Stimulated activated CD4-positive, alpha-beta T cell treated with anti-CD3 and anti-CD28 coated beads, Interleukin-2, amount 100 ng/mL, for 24 hours (primary cell): ENCODE results near the gene RCOR3.
A peak's percentile ranks its signal among the peaks of the same experiment; 100 is the strongest.

Experiments used
- DNase-seq, 2 donors: peaks; one replicate each; pipeline ENCODE4 v3.0.0-alpha.2; 2020

Gene RCOR3

GRCh38 chr1:211326140-211326527 lies 67.0 kb downstream of the RCOR3 start:
- no peak for DNase-seq

GRCh38 chr1:211326528-211327345 lies 67.6 kb downstream of the RCOR3 start, which contains the start of gene TRAF5:
Gene TRAF5 (plus strand): TSS chr1:211326833. CDS start chr1:211353240, 26,407 bp downstream.
- peak; percentile 54 to 69 for DNase-seq

DNA sequence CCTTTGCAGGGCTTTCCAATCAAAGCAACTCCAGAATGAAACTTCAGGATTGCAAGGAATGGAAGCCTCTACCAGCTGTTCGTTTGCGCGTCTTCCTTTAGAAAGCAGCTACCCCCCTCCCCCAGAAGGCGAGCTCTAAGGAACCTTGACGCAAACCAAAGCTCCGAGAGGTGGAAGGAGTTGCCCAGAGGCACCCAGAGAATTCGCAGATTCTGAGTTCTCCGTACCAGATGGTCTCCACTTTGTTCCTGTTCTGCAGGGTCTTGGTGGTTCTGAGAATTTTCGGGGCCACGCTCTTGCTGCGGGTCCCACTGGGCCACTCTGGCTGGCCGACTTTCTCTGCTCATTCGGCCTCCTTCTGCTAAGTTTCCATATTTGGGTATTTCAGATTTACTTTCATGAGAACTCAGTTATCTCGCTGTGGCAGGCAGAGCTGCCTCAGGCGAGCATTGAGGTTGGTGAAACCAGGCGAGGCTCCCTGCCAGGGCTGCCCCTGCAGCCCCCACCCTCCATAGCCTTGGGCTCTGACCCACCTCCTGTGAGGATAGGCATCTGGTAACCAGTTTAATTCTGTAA lies 68.3 kb downstream of the RCOR3 start:
- DNase-seq = peak; percentile 41 to 45

DNA sequence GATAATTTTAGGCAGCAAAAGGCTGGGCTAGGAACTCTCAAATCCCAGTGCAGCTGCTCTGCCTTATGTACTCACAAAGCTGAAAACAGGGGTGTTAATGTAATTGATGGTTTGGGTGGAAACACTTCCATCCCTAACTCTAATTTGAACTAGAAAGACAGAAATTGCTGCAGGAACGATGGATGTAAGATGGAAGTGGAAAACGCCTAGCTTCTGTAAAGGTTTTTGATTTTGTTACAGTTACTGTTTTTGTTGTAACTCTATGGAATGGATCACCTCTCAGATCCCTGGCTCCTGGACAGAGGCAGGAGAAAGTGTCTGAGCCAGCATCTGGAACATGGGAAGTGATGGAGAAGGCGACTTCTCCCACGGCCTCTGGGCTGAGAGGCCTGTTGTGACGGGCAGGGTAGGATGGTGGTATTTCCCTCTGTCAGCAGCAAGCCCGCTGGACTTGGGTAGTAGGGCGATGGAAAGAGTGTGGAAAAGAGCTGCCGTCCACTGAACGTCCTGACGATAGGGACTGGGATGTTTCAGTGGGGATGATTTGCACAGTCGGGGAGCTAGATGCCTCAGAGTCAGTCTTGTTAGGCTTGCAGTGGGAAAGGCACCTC lies 69.0 kb downstream of the RCOR3 start:
- DNase-seq = no peak

- DNase-seq = no peak
Observed at GRCh38 chr1:211328866-211329475, 69.8 kb downstream of the RCOR3 start.

GRCh38 chr1:211329764-211330201 lies 70.6 kb downstream of the RCOR3 start:
- DNase-seq = no peak

DNA sequence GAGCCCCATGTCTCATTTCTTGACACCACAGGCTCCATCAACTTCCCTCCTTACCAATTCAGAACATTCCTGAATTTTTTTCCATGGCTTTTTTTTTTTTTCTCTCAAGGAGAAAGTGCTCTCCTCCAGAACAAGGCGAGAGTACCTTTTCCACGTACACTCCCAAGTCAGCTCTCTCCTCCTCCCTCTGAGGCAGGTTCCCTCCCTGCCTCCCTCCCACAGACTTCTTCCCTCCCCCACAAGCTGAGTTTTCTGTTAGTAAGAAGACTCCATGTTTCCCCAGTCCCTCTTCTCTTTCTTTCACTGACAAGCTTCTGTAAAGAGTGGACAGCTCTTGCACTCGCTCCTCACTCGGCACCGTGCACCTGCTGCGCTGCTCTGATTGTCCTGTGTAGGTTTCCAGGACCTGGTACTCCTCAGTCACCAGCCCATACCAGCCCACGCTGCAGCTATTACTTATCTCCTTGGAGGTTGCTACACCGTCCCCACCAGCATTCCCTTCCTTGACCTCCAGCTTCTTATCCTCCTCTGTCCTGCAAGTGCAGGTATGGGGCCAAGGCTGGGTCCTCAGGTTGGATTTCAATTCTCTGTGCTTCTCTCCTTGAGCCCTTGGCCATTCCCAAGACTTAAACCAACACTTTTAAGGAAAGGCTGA lies 71.2 kb downstream of the RCOR3 start:
- DNase-seq = no peak

DNA sequence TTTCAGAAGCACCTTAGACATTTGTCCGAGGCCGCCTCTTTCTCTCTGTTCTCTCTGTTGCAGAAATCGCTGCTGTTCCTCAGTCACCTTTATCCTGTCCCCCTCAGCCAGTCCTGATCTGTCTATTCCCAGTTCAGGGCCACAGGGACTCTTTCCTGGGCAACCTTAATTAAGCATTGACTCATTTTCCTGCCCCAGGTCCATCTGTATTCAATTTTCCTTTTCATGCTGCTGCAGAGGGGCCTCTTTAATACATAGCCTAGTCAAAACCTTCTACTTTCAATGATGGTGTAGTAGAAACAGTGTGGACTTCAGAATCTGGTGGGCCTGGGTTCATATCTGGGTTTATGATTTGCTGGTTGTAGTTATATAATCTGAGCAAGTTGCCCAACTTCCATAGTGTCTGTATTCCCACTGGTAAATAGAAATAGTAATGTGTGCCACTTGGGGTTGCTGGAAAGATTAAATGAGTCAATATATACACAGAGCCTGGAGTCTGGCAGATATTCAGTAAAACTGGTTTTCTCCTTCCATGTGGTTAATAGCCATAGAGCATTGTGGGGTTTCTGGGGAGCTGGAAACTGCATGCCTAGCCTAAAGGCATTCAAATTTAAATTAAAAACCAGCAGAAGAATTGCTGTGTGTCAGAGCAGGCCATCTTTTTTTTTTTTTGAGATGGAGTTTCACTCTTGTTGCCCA lies 72.0 kb downstream of the RCOR3 start:
- DNase-seq = peak in 1 of 2 donors; percentile 11

GRCh38 chr1:211332036-211332616 lies 73.0 kb downstream of the RCOR3 start:
- DNase-seq = peak in 1 of 2 donors; percentile 16

DNA sequence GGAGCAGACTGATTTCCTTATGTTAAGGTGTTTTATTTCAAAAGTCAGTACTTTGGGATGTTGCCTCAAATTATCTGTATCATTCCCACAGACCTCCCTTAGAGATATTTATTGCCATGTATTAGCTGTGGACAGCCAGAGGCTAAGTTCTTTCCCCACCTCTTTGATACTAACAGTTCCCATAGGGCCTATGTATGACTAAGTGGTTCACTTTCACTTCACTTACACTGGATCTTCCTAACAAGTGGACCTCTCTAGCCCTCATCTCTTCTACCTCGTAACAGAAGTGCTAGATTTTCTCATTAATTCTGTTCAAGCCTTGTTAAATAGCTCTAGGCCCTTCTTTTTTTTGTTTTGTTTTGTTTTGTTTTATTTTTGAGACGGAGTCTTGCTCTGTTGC lies 73.7 kb downstream of the RCOR3 start:
- DNase-seq = no peak

DNA sequence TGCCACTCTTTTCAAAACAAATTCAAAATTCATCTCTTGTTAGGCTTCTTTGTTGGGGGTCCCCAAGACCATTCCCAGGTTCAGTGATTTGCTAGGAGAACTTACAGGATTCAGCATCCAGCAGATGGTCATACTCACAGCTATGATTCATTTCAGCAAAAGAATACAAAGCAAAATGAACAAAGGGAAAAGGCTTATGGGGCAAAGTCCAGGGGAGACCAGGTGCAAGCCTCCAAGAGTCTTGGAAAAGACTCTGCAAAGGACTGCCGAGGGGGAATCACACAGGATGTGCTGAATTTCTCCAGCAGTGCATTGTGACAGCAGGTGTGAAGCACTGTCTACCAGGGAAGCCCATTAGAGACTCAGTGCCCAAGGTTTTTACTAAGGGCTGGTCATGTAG lies 74.7 kb downstream of the RCOR3 start:
- peak in 1 of 2 donors; percentile 14 for DNase-seq

- no peak for DNase-seq
Observed at GRCh38 chr1:211334986-211335385, 75.8 kb downstream of the RCOR3 start.

- no peak for DNase-seq
Observed at GRCh38 chr1:211335522-211336157, 76.5 kb downstream of the RCOR3 start.

DNA sequence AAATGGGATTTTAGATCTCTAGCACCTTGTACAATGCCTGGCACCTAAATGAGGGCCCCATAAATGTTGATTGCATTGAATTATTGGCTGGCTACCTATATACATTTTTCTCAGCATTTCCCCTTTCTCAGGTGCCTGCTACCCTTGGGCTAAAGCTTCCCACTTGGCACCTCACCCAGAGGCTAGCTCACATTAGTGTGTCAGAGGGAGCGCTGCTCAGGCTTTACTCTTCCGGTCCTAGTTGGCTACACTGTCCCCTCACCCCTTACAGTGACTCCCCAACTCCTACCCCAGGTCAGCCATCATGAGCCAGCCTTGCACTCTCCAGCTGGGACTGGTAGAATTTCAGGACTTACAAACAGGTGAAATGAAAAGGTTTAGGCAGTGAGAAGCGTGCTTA lies 77.0 kb downstream of the RCOR3 start:
- DNase-seq = no peak

GRCh38 chr1:211336775-211337174 lies 77.6 kb downstream of the RCOR3 start:
- no peak for DNase-seq

GRCh38 chr1:211337430-211338223 lies 78.5 kb downstream of the RCOR3 start:
- DNase-seq = no peak

DNA sequence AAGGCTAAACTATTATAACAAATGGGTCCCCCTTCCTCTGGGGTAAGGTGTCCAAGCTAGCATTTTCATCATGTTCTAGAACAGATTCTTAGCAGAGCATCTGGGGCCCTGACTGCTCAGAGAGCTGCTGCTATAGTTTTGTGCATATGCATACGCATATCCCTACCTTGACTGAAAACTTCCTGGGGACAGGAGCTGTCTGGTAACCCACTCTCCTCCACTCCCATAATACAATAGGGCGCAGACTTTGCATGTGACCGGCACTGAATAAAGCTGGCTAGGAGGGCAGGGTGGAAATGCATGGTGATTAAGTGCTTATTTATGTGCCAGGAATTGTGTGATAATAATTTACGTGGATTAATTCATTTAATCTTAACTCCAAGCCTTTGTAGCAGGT lies 79.1 kb downstream of the RCOR3 start:
- no peak for DNase-seq

DNA sequence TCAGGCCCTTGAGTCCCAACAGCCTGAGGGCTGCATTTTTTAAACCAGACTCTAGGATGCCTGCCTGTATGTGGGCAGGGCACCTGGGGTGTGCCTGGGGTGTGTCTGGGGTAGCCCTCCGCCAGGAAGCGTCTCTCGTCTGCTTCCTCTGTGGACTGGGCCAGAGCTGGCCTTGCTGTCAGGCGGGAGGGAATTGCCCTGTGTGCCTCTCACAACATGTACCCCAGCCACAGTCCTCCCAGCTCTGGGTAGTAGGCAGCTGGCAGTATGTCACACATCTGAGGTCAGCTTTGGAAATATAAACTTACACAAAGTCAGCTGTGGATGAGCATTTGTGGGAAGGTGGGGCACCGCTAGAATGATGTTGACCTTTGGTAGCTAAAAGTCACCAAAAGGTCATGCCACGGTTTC lies 80.5 kb downstream of the RCOR3 start:
- no peak for DNase-seq

- DNase-seq = no peak
Observed at GRCh38 chr1:211340622-211341507, 81.7 kb downstream of the RCOR3 start.

DNA sequence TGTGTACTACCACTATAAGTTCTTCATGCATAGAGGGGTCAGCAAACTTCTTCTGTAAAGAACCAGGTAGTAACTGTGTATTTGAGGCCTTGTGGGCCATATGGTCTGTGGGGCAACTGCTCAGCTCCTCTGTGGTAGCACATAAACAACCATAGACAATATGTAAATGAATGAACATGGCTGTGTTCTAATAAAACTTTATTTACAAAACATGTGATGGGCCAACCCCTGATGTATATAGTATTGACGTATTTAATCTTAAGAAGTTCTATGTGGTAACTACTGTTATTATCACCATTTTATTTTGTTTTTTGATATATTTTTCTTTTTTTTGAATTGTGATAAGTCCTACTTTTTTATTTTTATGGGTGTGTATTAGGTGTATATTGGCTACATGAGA lies 82.8 kb downstream of the RCOR3 start:
- DNase-seq = no peak
